HG03025 (cell line): Measurements from ENCODE around the gene PRKAR1B.

Source experiments
- ATAC-seq: cut with Tn5 transposase; IDR thresholded peaks from one replicate; pipeline ENCODE4 v1.9.1; 2021; ENCODE audit warnings: mild to moderate bottlenecking, moderate library complexity; ENCODE audit not compliant: unreplicated experiment, low FRiP score

The PRKAR1B gene

GRCh38 chr7:533266-533665 lies 193.8 kb downstream of the PRKAR1B start:
- no peak for ATAC-seq

GRCh38 chr7:532379-533143 lies 194.5 kb downstream of the PRKAR1B start:
- ATAC-seq: no peak

GRCh38 chr7:531777-532176 lies 195.3 kb downstream of the PRKAR1B start:
- no peak for ATAC-seq

GRCh38 chr7:528451-528850 lies 198.6 kb downstream of the PRKAR1B start:
- no peak for ATAC-seq

- no peak for ATAC-seq
Measured at GRCh38 chr7:527723-528122, 199.4 kb downstream of the PRKAR1B start.

- ATAC-seq: no peak
Measured at GRCh38 chr7:526460-527034, 200.5 kb downstream of the PRKAR1B start.

- ATAC-seq: no peak
Measured at GRCh38 chr7:525740-526139, 201.3 kb downstream of the PRKAR1B start.

GRCh38 chr7:524800-525199 lies 202.3 kb downstream of the PRKAR1B start:
- ATAC-seq: no peak

- ATAC-seq: no peak
Measured at GRCh38 chr7:523347-524336, 203.4 kb downstream of the PRKAR1B start.

- no peak for ATAC-seq
Measured at GRCh38 chr7:522951-523314, 204.1 kb downstream of the PRKAR1B start.

GRCh38 chr7:522071-522950 lies 204.8 kb downstream of the PRKAR1B start:
- no peak for ATAC-seq

GRCh38 chr7:521221-522070 lies 205.6 kb downstream of the PRKAR1B start:
- ATAC-seq: no peak

- no peak for ATAC-seq
Measured at GRCh38 chr7:520503-521161, 206.4 kb downstream of the PRKAR1B start.

GRCh38 chr7:519484-520390 lies 207.3 kb downstream of the PRKAR1B start, which contains the start of gene PDGFA:
Gene PDGFA (minus strand): TSS chr7:519846. CDS start chr7:519001, 845 bp downstream.
- peak; percentile 9 for ATAC-seq

GRCh38 chr7:518630-519483 lies 208.2 kb downstream of the PRKAR1B start:
- ATAC-seq: peak; percentile 25

- ATAC-seq: no peak
Measured at GRCh38 chr7:517774-518629, 209.1 kb downstream of the PRKAR1B start.
